Gastroesophageal sphincter (tissue), 4 donors: ENCODE data around the gene WAPL. TPM values are rescaled to one million over a fixed set of nuclear protein-coding genes. Genes with fewer than 3 reads are reported as not detected.

Experiments used
- ATAC-seq: fragments of 150-250 bp; one replicate; pipeline ENCODE4 v1.9.1; 2016; ENCODE audit warnings: mild to moderate bottlenecking, moderate library complexity
- H3K27ac ChIP-seq, 4 donors: fragments of 200-600 bp; sonication (generic) in 3 of 4; 1 replicate in 3 of 4; 2 replicates in 1 of 4; pipeline ENCODE4 v1.5.1; 2016 to 2019
- H3K27me3 ChIP-seq: fragments of 200-600 bp; sonication (generic); one replicate; pipeline ENCODE4 v1.5.1; 2019
- H3K36me3 ChIP-seq, 2 donors: fragments of 200-600 bp; sonication (generic); one replicate each; pipeline ENCODE4 v1.5.1; 2019; ENCODE audit warnings: control low read depth in 1 of 2
- H3K4me1 ChIP-seq, 3 donors: fragments of 200-600 bp; sonication (generic); 1 replicate in 2 of 3; 2 replicates in 1 of 3; pipeline ENCODE4 v1.5.1; 2016 to 2019; ENCODE audit warnings: control low read depth in 2 of 3
- H3K4me3 ChIP-seq, 2 donors: fragments of 200-600 bp; sonication (generic); one replicate each; pipeline ENCODE4 v1.5.1; 2019; ENCODE audit warnings: mild to moderate bottlenecking in 1 of 2, moderate library complexity in 1 of 2
- H3K9me3 ChIP-seq, 3 donors: fragments of 200-600 bp; sonication (generic); one replicate each; pipeline ENCODE4 v1.5.1; 2017 to 2019; ENCODE audit warnings: control low read depth in 2 of 3
- EP300 ChIP-seq: sonication (generic); formaldehyde crosslinking; IDR thresholded peaks from one replicate; pipeline ENCODE4 v1.6.1; 2017; ENCODE audit warnings: antibody characterized with exemption, mild to moderate bottlenecking
- POLR2A ChIP-seq, 2 donors: fragments of 450-650 bp; IDR thresholded peaks; one replicate each; pipeline ENCODE4 v1.6.1; 2017; ENCODE audit warnings: antibody characterized with exemption in 2 of 2, mild to moderate bottlenecking in 2 of 2, moderate library complexity in 1 of 2
- POLR2AphosphoS5 ChIP-seq: sonication (generic); formaldehyde crosslinking; IDR thresholded peaks from one replicate; pipeline ENCODE4 v1.6.1; 2017; ENCODE audit warnings: antibody characterized with exemption
- WGBS, 2 donors: methylation state at CpG; one replicate each; pipeline ENCODE4 v1.1.5; 2018; ENCODE audit warnings: low coverage in 1 of 2; 5-methylcytosine and 5-hydroxymethylcytosine counted together
- total RNA-seq, 4 donors: library from RNA; depleted of rRNA; stranded (reverse); fragments of >200 nt; gene quantifications; one replicate each; pipeline ENCODE4 v1.1.0, GENCODE V29; 2016
- TF ChIP-seq, protein P1 (sequence below), 4 experiments: fragments of 200-600 bp in 2 of 4; fragments of 450-650 bp in 2 of 4; sonication (generic) in 1 of 4; IDR thresholded peaks; one replicate each; pipeline ENCODE4 v1.5.1; 2017 to 2019; ENCODE audit warnings: antibody characterized with exemption in 4 of 4, mild to moderate bottlenecking in 2 of 4, moderate library complexity in 2 of 4

The WAPL gene
- total RNA-seq, 4 donors from 2014 or later: 35.6 to 55.1 (median 40.6) TPM

DNA sequence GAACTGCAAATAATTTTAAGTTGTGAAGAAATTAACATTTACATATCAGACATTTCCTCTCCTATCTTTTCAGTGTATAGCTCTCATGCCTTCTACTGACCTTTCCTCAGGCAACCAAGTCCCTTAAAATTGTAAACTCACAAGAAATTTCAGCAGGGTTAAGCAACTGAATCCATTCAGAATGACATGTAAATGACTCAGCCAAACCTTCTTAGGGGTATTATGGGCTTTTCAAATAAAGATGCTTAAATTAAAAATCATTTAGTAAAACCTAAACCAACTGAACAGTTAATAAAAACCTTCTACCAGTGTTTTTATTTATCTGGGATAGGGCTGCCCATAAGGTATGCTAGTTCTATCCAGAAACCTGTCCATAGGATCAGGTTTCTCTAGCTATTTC, 20.7 kb downstream of the WAPL start:
- no peak for ATAC-seq
- H3K4me3 ChIP-seq: no peak overlapping the region
- no peak for TF ChIP-seq EP300
- TF ChIP-seq POLR2A (IDR thresholded peaks at IDR 0.05): no peak
- TF ChIP-seq POLR2AphosphoS5: no peak
- TF ChIP-seq, protein P1, sequence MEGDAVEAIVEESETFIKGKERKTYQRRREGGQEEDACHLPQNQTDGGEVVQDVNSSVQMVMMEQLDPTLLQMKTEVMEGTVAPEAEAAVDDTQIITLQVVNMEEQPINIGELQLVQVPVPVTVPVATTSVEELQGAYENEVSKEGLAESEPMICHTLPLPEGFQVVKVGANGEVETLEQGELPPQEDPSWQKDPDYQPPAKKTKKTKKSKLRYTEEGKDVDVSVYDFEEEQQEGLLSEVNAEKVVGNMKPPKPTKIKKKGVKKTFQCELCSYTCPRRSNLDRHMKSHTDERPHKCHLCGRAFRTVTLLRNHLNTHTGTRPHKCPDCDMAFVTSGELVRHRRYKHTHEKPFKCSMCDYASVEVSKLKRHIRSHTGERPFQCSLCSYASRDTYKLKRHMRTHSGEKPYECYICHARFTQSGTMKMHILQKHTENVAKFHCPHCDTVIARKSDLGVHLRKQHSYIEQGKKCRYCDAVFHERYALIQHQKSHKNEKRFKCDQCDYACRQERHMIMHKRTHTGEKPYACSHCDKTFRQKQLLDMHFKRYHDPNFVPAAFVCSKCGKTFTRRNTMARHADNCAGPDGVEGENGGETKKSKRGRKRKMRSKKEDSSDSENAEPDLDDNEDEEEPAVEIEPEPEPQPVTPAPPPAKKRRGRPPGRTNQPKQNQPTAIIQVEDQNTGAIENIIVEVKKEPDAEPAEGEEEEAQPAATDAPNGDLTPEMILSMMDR (IDR thresholded peaks at IDR 0.05): no peak

DNA sequence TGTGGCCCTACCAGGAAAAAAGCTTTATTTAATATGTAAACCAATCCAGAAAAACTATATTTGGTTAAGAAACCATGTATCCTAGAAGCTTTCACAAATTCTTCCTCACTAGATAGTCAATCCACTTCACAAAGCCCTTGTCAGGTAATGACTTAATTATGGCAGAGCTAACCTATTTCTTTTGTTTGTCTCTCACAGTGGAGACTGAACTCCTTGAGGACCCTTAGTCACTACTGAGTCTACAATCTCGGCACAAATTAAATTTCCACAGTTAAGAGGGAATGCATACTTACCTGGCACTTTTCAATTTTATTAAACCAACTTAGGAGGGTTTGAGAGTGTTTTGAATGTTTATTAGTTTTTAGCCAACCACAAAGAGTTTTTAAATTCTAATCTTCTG, 23.0 kb downstream of the WAPL start:
- no peak overlapping the region for H3K4me3 ChIP-seq
- H3K36me3 ChIP-seq: peaks cover 0 to 57% of the 10 kb centered on the region in 2 donors
- H3K27ac ChIP-seq: no peak overlapping the region
- no peak for ATAC-seq
- 80 to 94% methylated on average over 1 of the region's 1 CpG for WGBS, 2 donors
- TF ChIP-seq POLR2A (IDR thresholded peaks at IDR 0.05): no peak
- no peak for TF ChIP-seq EP300
- no peak for TF ChIP-seq POLR2AphosphoS5
- no peaks in the 10 kb centered on the region for H3K9me3 ChIP-seq
- peaks cover 0 to 38% (median 4%) of the 10 kb centered on the region in 3 donors for H3K4me1 ChIP-seq
- H3K27me3 ChIP-seq: no peaks in the 10 kb centered on the region

More for the DNA sequence above, 20.7 kb downstream of the WAPL start:
- H3K27ac ChIP-seq: no peak overlapping the region
- H3K27me3 ChIP-seq: no peaks in the 10 kb centered on the region
- H3K9me3 ChIP-seq: no peaks in the 10 kb centered on the region
- H3K4me1 ChIP-seq: peaks cover 0 to 50% (median 4%) of the 10 kb centered on the region in 3 donors
- peaks cover 0 to 40% of the 10 kb centered on the region in 2 donors for H3K36me3 ChIP-seq

DNA sequence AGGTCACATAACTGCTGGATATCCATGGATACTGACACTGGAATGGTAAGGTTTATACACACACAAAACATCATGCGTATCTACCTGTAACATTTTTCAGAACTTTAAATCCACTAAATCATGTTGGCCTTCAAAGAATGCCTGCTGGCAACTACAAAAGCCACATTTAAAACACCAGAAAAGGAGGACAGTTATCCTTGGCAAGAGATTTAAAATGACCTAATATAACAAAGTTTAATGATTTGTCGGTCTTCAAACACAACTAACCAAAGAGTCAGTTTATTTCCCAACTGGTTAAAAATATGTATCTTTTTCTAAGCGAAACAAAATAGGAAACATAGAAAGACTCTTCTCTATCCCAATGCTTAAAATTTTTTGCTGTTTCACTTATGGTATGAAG, 24.0 kb downstream of the WAPL start:
- Histone ChIP-seq H3K36me3 (peaks cover 0 to 48% of the 10 kb centered on the region in 2 donors), H3K27ac (no peak overlapping the region)

DNA sequence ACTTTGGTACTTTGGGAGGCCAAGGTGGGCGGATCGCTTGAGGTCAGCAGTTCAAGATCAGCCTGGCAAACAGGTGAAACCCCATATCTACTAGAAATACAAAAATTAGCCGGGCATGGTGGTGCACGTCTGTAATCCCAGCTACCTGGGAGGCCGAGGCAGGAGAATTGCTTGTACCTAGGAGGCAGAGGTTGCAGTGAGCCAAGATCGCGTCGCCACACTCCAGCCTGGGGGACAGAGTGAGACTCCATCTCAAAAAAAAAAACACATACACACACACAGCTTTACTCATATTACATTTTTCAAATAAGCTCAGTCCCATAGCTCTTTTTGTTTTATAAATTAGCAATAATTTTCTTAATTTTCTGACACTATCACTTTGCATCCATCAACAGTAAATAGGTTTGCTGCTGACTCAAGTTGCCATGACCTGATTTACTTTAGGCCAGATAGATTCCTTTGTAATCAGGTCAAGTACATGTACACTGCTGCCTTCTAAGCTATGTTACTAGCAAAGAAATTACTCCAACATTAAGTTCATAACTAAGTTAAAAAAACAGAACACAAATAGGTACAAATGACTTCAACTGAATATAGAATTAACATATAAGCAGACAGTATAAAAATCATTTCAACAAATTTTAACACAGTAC, 31.5 kb downstream of the WAPL start:
- Histone ChIP-seq H3K4me1 (no peaks in the 10 kb centered on the region), H3K9me3 (no peaks in the 10 kb centered on the region), H3K27me3 (no peaks in the 10 kb centered on the region), H3K27ac (no peak overlapping the region), H3K4me3 (no peak overlapping the region), H3K36me3 (peaks cover 0 to 49% of the 10 kb centered on the region in 2 donors)
- ATAC-seq: no peak
- TF ChIP-seq EP300 (no peak), POLR2AphosphoS5 (no peak), POLR2A (IDR thresholded peaks at IDR 0.05) (no peak)
- TF ChIP-seq, protein P1 (IDR thresholded peaks at IDR 0.05): no peak
- 100% methylated on average over 6 to 8 of the region's 8 CpGs for WGBS, 2 donors

More for the DNA sequence above, 24.0 kb downstream of the WAPL start:
- Histone ChIP-seq H3K4me3 (no peak overlapping the region), H3K9me3 (no peaks in the 10 kb centered on the region), H3K4me1 (peaks cover 0 to 38% (median 4%) of the 10 kb centered on the region in 3 donors), H3K27me3 (no peaks in the 10 kb centered on the region)
- TF ChIP-seq POLR2A (IDR thresholded peaks at IDR 0.05): no peak
- TF ChIP-seq, protein P1 (IDR thresholded peaks at IDR 0.05): no peak
- TF ChIP-seq EP300: no peak
- TF ChIP-seq POLR2AphosphoS5: no peak
- WGBS, 2 donors: 56 to 58% methylated on average over 3 of the region's 3 CpGs
- ATAC-seq: no peak

DNA sequence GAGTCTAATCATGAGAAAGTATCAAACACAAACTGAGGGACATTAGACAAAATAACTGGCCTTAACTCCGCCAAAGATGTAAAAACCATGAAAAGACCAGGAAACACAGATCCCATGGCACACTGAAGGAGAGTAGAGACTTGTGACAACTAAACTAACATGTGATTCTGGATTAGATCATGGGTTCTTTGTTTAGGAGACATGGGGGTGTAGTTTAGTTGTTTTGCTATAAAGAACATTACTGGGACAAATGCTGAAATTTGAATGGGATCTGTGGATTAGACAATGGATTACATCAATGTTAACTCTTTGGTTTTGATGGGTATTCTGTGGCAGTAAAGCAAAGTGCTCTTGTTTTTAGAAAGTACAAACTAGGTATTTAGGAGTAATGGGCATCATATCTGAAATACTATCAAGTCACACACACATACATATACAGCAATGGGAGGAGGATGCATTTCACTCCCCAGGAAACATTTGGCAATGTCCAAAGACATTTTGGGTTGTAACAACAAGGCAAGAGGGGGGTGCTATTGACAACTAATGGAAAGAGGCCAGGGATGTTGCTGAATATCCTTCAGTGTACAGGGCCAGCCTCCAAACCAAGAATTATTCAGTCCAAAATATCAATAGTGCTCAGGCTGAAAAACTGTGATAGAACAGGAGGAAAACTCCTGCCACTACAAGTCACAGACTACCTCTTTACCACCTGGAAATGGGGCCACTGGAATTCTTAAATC, 32.4 kb downstream of the WAPL start:
- WGBS, 2 donors: 70 to 100% methylated on average over 1 of the region's 1 CpG
- Histone ChIP-seq H3K4me3 (no peak overlapping the region), H3K4me1 (no peaks in the 10 kb centered on the region), H3K27me3 (no peaks in the 10 kb centered on the region), H3K36me3 (peaks cover 0 to 52% of the 10 kb centered on the region in 2 donors), H3K9me3 (no peaks in the 10 kb centered on the region), H3K27ac (no peak overlapping the region)
- TF ChIP-seq, protein P1 (IDR thresholded peaks at IDR 0.05): no peak
- no peak for TF ChIP-seq EP300
- no peak for TF ChIP-seq POLR2AphosphoS5
- no peak for TF ChIP-seq POLR2A (IDR thresholded peaks at IDR 0.05)
- no peak for ATAC-seq
